Caki2 (cell line): ENCODE measurements around the gene CTNND2. TPM values are rescaled to one million over a fixed set of nuclear protein-coding genes. Genes with fewer than 3 reads are reported as not detected.
A peak's percentile ranks its signal among the peaks of the same experiment; 100 is the strongest.
"Not testable (repeated sequence)": the region's sequence is repeated elsewhere in the genome, so short reads cannot be mapped to it uniquely, and the experiment has no call there.

Experiments used
- DNase-seq: peaks from one replicate; pipeline ENCODE4 v3.0.0-alpha.2; 2015; ENCODE audit warnings: low read depth
- in situ Hi-C: cut with HindIII; loops from 2 replicates; pipeline ENCODE4 v1.10.0; 2016; ENCODE audit warnings: low sequenced_read_pairs, low pct_unique_long_range_greater_than_20kb, mixed read lengths
- total RNA-seq: library from RNA; depleted of rRNA; stranded (reverse); fragments of >200 nt; shearing (Covaris generic); gene quantifications from 2 replicates; pipeline ENCODE4 v1.2.3, GENCODE V29; 2014; ENCODE audit warnings: low replicate concordance

CTNND2 gene
- total RNA-seq, 1 experiment from 2014 or later: not detected

DNA sequence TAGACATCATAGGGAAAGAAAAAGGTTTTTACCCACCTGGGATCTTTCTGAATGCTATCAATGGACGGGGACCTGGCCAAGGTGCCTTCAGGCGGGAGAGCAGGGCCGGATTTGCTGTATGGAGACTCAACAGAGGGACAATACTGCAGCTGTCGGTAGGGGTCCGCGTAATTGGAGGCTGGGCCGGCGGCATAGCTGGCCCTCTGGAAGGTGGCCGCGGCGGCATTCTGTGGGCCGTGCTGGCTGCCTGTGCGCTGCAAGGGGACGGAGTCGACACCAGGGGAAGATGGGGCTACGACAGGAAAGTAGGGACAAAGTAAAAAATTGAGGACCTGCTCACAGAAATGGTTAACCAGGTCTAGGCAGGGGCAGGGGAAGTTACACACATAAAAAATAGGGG lies 557.9 kb downstream of the CTNND2 start:
- in situ Hi-C loops: no loop called here
- no peak for DNase-seq

DNA sequence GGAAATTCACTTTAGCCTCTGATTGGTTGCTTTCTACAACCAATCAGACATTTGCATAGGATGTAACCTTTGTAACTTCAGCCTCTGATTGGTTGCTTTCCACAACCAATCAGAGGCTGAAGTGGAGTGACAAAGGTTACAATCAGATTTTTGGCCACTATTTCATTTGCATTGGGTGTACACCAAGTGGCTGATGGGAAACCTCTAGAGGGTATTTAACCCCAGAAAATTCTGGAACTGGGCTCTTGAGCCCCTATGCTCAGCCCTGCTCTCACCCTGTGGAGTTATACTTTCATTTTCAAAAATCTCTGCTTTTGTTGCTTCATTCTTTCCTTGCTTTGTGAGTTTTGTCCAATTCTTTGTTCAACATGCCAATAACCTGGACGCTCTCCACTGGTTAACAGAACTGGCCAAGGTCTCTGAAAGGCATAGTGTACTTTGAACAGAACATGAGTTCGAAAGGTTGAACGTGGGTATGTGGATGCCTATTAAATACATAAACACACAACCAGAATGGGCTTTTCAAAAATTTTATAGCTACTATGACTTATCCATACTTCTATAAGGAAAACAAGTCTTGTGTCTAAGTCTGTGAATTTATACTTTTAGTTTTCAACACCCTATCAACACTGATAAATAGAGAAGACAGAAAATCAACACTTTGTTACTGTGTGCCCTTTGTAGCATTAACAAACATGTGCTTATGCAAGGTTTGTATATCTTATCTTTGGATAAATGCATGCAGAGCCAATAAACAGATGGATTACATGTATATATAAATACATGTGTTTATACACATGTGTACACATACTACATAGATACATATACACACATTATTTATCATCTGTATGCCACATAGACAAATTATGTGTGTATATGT lies 568.1 kb downstream of the CTNND2 start:
- in situ Hi-C loops: no loop called here

DNA sequence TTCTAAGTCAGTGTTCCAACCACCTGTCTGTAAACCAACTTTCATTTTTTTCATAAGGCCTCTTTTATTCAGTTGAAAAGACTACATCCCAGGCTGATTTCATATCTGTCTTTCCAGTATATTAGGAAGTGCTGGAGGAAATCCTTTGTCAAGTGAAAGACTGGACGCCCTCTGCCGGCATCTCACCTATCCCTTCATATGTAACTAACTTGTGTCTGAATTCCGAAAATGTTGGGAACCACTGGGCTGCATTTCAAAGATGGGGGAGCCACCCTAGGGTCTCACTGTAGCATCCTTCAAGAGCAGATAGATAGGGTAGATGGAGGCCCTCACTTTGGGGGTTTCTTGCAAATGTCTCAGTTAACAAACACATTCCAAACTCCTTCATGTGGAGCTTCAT lies 569.8 kb downstream of the CTNND2 start:
- in situ Hi-C loops: no loop called here
- no peak for DNase-seq

More for the DNA sequence above, 568.1 kb downstream of the CTNND2 start:
- peak; percentile 2 for DNase-seq

DNA sequence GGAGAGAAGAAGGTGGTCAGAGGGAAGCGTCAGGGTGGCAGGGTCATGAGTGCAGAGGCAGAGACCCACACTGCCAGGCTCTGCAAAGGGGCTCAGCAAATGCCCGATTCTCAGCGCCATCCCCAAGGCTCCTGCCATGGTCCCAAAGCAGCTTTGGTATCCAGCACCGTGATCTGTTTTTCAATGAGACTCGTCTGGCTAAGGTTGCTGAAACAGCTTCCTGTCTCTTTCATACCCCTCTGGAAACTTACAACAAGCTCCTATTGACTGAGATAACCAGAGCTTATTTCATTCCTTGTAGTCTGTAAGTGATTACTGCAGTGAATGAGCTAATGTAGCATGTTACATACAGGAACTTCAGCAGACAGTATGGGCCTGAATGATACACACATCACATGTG lies 574.6 kb downstream of the CTNND2 start:
- in situ Hi-C loops: no loop called here

DNA sequence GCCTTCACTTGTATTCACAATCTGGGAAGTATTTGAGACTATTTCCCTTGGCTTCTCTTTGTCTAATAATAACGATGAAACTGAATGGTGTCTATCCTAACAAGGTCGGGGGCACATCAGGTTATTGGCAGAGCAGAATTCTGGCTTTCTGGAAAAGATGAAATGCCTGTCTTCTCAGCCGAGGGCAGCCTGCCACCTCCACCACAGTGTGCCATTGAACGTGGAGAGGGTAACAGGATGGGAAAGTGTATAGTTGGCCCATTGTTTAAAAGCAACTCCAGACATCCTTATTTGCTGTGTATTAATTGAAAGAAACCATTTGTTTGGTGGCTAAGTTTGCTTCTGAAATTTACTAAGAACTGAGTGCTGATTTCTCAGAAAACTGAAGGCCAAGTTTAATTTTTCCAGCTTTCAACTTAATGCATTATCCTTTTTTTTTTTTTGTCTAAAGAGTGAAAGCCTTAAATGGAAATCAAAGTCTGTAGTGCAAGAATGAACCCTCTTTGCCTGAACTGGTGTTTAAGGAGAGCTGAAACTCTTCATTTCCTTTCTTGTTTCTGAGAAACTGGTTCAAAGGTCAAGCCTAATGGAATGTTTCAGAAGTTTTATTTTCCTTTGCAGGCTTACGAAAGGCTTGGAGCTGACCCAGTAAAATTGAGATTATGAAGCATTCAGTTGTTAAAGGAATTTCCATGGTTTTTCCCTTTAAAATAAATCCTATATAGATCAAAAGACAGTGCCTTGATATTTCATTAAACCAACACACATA lies 579.5 kb downstream of the CTNND2 start:
- DNase-seq: no peak
- in situ Hi-C loops: no loop called here

More for the DNA sequence above, 574.6 kb downstream of the CTNND2 start:
- no peak for DNase-seq

DNA sequence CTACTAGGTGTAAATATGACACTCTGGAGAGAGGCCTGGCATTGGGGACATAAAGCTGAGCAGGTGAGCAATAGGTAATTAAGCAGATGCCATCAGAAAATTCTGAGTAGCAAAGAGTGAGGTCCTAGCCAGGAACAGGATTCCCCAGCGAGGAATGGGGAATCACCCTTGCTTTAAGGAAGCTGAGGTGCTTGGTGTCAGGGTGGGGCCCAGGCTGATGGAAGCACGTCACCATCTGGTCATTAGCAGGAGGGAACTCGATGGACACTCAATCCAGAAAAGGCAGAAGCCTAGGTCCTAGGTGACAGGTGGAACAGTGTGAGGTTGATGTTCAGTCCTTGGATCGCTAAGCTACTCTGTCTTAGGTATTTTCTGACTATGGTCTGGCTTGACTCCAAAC lies 580.5 kb downstream of the CTNND2 start:
- DNase-seq: no peak
- in situ Hi-C loops: no loop called here

DNA sequence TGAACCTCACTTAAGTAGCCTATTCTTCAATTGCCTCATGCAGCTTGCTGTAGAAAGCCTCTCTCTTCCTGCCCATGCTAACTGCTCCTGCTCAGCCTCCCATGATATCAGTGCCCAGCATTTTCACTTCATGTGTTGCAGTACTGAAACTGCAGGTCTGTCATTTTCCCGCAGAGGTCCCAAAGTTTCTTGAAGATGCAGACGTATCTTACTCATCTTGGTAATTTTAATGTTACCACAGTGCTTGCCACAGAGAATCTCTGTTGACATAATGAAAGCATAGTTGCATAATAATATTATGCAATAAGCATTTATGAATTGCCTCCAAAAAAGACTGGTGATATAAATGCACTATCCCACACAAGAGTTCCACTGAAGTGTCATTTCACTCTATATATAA lies 582.1 kb downstream of the CTNND2 start:
- in situ Hi-C loops: no loop called here
- DNase-seq: no peak

DNA sequence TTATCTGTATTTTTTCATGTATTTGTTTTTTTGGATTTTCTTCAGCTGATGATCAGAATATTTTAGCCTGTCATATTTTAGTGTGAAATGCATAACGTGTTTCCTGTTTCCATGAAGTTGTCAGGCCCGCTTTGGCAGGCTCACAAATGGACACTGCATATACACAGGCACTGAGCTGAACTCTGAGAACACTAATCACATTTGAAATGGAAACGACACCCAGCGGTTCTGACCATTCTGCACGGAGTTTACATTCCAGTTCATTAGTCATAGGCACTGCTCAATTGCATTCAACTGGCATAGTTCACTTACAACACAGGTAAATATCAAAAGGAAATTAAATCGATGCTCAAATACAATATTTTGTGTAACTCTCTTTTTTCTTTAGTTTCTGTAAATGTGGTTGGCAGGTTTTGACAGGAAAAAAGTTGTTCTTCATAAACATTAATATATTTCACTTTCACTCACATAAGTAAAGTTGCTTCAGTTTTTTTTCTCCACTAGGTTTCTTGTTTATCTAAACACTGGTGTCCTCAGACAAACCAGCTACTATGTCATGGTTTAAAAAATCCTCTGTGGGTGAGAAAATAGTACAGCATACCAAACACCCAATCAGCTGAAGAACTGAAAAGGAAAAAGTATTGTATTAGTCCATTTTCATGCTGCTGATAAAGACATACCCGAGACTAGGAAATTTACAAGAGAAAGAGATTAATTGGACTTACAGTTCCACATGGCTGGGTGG lies 584.2 kb downstream of the CTNND2 start:
- no peak for DNase-seq
- in situ Hi-C loops: no loop called here

DNA sequence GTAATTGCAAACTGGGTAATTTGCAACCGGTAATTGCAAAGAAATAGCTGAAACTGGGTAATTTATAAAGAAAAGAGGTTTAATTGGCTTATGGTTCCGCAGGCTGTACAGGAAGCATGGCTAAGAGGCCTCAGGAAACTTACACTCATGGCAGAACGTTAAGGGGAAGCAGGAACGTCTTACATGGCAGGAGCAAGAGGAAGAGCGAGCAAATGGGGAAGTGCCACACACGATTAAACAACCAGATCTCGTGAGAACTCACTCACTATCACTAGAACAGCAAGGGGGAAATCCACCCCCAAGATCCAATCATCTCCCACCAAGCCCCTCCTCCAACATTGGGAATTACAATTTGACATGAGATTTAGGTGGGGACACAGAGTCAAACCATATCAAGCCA lies 590.6 kb downstream of the CTNND2 start:
- in situ Hi-C loops, DNase-seq: not testable (repeated sequence)

DNA sequence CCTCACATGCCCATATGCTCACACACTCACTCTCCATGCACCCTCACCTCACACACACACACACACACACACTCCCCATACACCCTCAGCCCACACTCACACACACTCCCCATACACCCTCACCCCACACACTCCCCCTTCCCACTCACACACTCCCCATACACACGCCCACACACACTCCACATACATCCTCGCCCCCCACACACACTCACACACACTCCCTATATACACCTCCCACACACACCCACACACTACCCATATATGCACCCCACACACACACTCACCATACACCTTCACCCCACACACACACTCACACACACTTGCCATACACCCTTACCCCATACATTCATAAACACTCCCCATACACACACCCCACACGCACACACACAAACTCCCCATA lies 592.5 kb downstream of the CTNND2 start:
- in situ Hi-C loops: no loop called here
- no peak for DNase-seq

DNA sequence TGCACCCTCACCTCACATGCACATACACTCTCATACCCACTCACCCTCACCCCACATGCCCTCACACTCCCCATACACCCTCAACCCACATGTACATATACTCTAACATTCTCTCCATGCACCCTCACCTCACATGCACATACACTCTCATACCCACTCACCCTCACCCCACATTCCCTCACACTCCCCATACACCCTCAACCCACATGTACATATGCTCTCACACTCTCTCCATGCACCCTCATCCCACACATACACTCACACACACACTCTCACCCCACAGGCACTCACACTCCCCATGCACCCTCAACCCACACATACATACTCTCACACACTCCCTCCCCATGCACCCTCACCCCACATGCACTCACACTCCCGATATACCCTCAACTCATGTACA lies 593.0 kb downstream of the CTNND2 start:
- no peak for DNase-seq
- in situ Hi-C loops: no loop called here

DNA sequence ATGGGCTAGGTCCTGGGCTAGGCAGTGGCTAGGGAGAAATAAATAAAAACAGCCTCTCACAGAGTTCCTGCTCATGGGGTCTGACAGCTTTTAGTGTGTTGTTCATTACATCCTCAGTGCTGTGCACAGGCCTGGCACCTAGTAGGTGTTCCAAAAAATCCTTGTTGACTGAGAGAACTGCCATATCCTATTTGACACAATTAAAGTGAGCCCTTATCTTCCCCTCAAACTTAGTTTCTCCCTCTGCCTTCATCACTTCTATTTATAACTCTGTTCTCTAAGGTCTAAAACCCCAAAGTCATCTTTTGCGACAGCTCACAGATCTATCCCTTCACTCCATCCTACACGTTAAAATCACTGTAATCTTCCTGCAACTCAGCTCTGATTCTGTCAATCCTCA lies 594.1 kb downstream of the CTNND2 start:
- in situ Hi-C loops: no loop called here
- DNase-seq: no peak

DNA sequence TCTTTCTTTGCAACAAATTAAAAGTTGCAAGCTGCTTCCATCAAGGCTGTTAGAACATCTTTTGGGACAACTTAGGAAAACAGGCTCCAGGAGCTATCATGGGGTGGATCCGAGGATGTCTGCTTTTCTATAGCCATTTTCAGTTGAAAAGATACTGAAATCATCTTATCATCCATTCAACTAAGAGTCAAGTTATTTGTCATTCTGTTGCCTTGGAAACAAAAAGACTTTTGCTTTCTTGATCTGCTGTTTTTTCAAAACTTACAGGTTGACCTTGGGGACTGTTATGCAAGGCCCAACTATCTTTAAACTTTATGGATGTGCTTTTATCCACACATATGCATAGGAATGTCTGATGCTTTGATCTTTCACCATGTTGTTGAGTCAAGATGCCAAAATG lies 597.9 kb downstream of the CTNND2 start:
- no peak for DNase-seq
- in situ Hi-C loops: no loop called here

DNA sequence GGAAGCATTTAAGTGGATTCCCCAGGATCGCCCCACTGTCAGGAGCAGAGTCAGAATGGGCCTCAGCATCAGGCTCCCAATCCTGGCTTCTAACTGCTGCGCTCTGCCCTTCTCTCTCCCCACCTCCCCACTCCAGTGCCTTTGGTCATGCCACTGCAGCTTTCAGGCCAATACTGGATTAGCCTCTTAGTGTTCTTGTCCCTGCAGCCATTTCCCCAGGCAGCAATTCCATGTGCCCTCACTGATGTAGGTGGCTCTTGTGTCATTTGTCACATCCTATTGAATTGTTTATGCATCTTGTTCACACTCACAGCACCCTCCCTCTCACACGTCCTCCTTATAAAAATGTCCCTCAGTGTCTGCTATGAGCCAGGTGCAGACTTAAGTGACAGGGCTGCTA lies 599.0 kb downstream of the CTNND2 start:
- DNase-seq: no peak
- in situ Hi-C loops: no loop called here

DNA sequence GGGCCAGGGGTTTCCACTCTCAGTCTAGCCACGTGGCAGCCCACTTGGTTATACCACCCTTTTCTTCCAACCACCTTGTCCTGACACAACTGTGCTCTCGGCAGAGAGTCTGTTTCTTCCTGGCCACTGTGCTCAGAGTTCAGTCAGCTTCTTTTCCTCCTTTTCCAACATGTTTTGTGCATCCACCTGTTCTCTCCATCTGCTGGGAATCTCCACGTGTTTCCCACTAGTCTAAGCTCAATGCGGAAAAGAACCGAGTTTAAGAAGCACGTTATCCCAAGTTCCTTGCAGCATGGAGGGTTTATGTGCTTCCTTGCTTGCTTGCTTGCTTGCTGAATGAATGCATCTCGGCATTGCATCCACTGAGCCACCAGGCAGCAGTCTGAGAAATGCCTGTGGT lies 599.6 kb downstream of the CTNND2 start:
- no peak for DNase-seq
- in situ Hi-C loops: no loop called here

DNA sequence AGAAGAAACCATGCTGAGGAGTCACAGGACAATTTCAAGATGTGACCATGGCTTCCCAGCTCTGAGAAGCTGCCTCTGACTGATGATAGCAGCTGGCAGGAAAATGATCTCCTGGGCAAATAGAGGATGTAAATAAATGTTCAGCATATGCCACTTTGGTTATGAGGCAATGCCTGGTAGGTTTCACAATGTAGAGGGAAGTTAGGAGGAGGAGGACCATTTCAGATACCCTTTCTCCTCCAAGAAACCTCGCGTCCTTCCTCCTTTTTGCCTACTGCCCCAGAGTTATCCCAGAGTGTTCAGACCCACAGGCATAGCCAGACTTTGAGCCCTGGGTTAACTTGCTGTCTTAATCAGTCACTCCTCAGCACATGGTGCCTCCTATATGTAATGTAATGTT lies 601.6 kb downstream of the CTNND2 start:
- in situ Hi-C loops: no loop called here
- no peak for DNase-seq

DNA sequence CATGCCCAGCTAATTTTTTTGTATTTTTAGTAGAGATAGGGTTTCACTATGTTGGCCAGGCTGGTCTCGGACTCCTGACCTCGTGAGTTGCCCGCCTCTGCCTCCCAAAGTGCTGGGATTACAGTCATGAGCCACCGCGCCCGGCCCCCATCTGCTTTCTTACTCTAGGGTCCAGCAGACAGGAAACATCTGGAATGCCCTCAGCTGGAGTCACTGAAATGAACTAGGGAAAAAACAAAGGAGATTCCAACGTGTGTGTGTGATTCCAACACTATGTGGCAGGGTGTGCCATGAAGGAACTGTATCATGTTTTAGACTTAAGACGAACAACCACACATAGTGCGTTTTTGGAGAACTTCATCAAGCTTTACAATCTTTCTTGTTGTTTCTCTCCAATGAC lies 603.1 kb downstream of the CTNND2 start:
- DNase-seq: no peak
- in situ Hi-C loops: no loop called here

DNA sequence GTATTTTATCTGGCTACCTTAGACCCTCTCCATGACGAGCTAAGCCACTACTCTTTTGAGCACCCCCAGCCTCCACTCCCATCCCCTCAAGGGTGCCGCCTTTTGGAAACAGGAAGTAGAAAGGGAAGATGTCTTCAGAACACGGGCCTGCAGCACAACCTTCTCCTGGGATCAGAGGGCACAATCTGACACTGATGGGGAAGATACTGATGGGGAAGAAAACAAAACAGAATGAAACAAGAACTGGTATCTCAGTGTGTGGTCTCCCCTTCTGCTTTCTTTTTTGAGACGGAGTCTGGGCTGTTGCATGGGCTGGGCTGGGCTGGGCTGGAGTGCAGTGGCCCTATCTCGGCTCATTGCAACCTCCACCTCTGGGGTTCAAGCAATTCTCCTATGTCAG lies 603.5 kb downstream of the CTNND2 start:
- DNase-seq: no peak

DNA sequence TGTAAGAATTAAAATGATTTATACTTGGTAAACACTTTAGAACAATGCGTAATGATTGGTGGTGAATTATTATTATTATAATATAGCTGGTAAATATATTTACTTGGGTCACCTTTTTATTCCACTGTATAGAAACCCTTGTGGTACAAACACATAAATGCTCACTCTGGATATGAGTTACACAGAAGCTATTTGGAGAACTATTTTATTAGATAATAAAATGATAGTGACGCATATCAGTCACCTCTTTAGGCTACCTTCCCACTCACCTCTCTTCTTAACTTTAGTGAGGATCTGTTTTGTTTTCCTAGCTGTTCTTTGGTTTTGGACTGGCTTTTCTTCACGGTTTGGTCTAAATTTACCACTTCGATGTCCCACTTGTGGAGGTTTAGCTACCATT lies 605.4 kb downstream of the CTNND2 start:
- DNase-seq: no peak
- in situ Hi-C loops: no loop called here

More for the DNA sequence above, 603.5 kb downstream of the CTNND2 start:
- in situ Hi-C loops: no loop called here
